Measurements from ENCODE around the gene SYNRG. TPM values are rescaled to one million over a fixed set of nuclear protein-coding genes. Genes with fewer than 3 reads are reported as not detected.

Gene SYNRG
- total and polyA plus RNA-seq, 2 of the 13 experiments (the other 11 are each of a cell fraction or from before 2014, with no cell fraction given) = 7.3 to 8.7 TPM

- TF ChIP-seq HNF4G (IDR thresholded peaks at IDR 0.05; ENCODE audit: borderline replicate concordance, low read depth, low read length) (peak; percentile 89), HNF4G (CRISPR knock-in tag; IDR thresholded peaks at IDR 0.05; ENCODE audit: borderline replicate concordance, low read depth) (peak; percentile 76; the same call in 1 of the 2 replicates), ZNF879 (CRISPR knock-in tag; IDR thresholded peaks at IDR 0.05) (no peak), TFAP4 (IDR thresholded peaks at IDR 0.05; ENCODE audit: borderline replicate concordance, low read depth) (peak; percentile 7; the same call in 1 of the 2 replicates), CREBL2 (CRISPR knock-in tag; IDR thresholded peaks at IDR 0.05; ENCODE audit: borderline replicate concordance) (no peak), AHDC1 (CRISPR knock-in tag; IDR thresholded peaks at IDR 0.05; ENCODE audit: borderline replicate concordance) (peak; percentile 87; the same call in 1 of the 2 replicates), ARNT2 (CRISPR knock-in tag; IDR thresholded peaks at IDR 0.05; ENCODE audit: low read depth) (no peak), POLR2AphosphoS5 (IDR thresholded peaks at IDR 0.05; ENCODE audit: low read depth, low read length) (no peak), IRX3 (CRISPR knock-in tag; IDR thresholded peaks at IDR 0.05; ENCODE audit: borderline replicate concordance, low read depth) (no peak), ZFP1 (CRISPR knock-in tag; IDR thresholded peaks at IDR 0.05) (peak; percentile 55; the same call in 1 of the 2 replicates), BRD4 (CRISPR knock-in tag; IDR thresholded peaks at IDR 0.05) (0 out of 2 replicates have a peak, but pooled peaks have one; percentile 31), FOXO1 (CRISPR knock-in tag; IDR thresholded peaks at IDR 0.05) (peak; percentile 88), RARA (CRISPR knock-in tag; IDR thresholded peaks at IDR 0.05) (peak; percentile 92), ZNF350 (CRISPR knock-in tag; IDR thresholded peaks at IDR 0.05; ENCODE audit: borderline replicate concordance, low read depth) (peak; percentile 80; the same call in 1 of the 2 replicates), PRPF4 (IDR thresholded peaks at IDR 0.05; ENCODE audit: low read depth, low read length, poor library complexity, severe bottlenecking) (no peak), KDM5A (IDR thresholded peaks at IDR 0.05; ENCODE audit: borderline replicate concordance, low read length) (peak; percentile 35; the same call in 1 of the 2 replicates), GMEB2 (CRISPR knock-in tag; IDR thresholded peaks at IDR 0.05; ENCODE audit: low read depth) (no peak), PLSCR1 (CRISPR knock-in tag; IDR thresholded peaks at IDR 0.05; ENCODE audit: borderline replicate concordance) (no peak), TCF7L2 (IDR thresholded peaks at IDR 0.05; ENCODE audit: low read depth, low read length) (no peak), ISL2 (CRISPR knock-in tag; IDR thresholded peaks at IDR 0.05) (peak; percentile 85)
Measured at GRCh38 chr17:37502009-37502936, 106.9 kb downstream of the SYNRG start (continued).

Data from HepG2 (cell line).